ENCODE data around the gene UROC1.

DNA sequence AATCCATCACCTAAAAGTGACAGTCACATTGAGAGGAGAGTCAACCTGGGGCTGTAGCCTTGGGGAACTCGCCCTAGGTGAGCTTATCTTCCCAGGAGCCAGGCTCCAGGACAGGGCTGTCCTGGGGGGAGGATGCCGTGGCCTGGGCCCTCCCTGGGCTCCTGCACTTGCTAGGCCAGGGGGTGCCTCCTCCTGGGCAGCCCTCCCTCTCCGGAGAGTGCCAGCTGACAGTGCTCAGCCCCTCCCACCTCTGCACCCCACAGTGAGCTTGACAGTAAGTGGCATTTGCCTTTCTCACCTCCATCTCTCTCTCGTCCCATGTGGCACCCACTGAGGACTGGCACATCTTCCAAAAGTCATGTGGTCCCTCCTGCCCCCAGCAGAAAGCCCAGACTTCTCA lies 19.1 kb downstream of the UROC1 start:
- TF ChIP-seq, protein P1, sequence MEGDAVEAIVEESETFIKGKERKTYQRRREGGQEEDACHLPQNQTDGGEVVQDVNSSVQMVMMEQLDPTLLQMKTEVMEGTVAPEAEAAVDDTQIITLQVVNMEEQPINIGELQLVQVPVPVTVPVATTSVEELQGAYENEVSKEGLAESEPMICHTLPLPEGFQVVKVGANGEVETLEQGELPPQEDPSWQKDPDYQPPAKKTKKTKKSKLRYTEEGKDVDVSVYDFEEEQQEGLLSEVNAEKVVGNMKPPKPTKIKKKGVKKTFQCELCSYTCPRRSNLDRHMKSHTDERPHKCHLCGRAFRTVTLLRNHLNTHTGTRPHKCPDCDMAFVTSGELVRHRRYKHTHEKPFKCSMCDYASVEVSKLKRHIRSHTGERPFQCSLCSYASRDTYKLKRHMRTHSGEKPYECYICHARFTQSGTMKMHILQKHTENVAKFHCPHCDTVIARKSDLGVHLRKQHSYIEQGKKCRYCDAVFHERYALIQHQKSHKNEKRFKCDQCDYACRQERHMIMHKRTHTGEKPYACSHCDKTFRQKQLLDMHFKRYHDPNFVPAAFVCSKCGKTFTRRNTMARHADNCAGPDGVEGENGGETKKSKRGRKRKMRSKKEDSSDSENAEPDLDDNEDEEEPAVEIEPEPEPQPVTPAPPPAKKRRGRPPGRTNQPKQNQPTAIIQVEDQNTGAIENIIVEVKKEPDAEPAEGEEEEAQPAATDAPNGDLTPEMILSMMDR (IDR thresholded peaks at IDR 0.05): no peak
- no peak for TF ChIP-seq POLR2A (IDR thresholded peaks at IDR 0.05)

Measured in testis (tissue), 2 donors.